Mucosa of descending colon (tissue), 3 donors: Measurements from ENCODE around the gene ERVK3-1. TPM values are rescaled to one million over a fixed set of nuclear protein-coding genes. Genes with fewer than 3 reads are reported as not detected.
A peak's percentile ranks its signal among the peaks of the same experiment; 100 is the strongest.

Source experiments
- ATAC-seq: fragments of 200-7000 bp; cut with Tn5 transposase; one replicate; pipeline ENCODE4 v1.9.1; 2020; ENCODE audit warnings: mild to moderate bottlenecking, moderate library complexity
- DNase-seq, 3 donors: peaks; one replicate each; pipeline ENCODE4 v3.0.0-alpha.2; 2020
- H3K36me3 ChIP-seq: fragments of 200-600 bp; one replicate; pipeline ENCODE4 v1.8.0; 2021; ENCODE audit warnings: low read depth, mild to moderate bottlenecking
- H3K4me1 ChIP-seq: fragments of 200-600 bp; one replicate; pipeline ENCODE4 v1.8.0; 2021; ENCODE audit warnings: low read depth, mild to moderate bottlenecking
- H3K4me3 ChIP-seq: fragments of 200-600 bp; one replicate; pipeline ENCODE4 v1.8.0; 2021; ENCODE audit warnings: mild to moderate bottlenecking
- H3K9me3 ChIP-seq: fragments of 200-600 bp; one replicate; pipeline ENCODE4 v1.8.0; 2021; ENCODE audit warnings: mild to moderate bottlenecking
- CTCF ChIP-seq: fragments of 200-600 bp; IDR thresholded peaks from one replicate; pipeline ENCODE4 v1.8.0; 2022; ENCODE audit warnings: antibody characterized with exemption, mild to moderate bottlenecking
- intact Hi-C, 2 donors: fragments of 100-400 bp; cut with DNase I in 1 of 2; cut with micrococcal nuclease in 1 of 2; formaldehyde crosslinking; loops; one replicate each; pipeline versions ENCODE4 v1.11.0 to v1.11.1; 2022; cut with DNase I, micrococcal nuclease
- total RNA-seq, 3 donors: library from RNA; stranded (reverse); fragmentation: NEBNext Ultra II Directional in 2 of 3; extraction: Animal tissue kit (Norgen Biotek cat#: 25700) in 2 of 3; gene quantifications; one replicate each; pipeline versions ENCODE4 v1.2.1 to v1.2.4, GENCODE V29; 2021 to 2023
- donor health status: DM: no; HTN: no; CAD: no; lungs with moderate emphysema.
- donor health status: DM: no; HTN: no; CAD: no.
- donor health status: DM: no; HTN: yes; CAD: no.

The ERVK3-1 gene
- total RNA-seq, 3 donors from 2014 or later: 25.0 to 31.7 (median 30.0) TPM

DNA sequence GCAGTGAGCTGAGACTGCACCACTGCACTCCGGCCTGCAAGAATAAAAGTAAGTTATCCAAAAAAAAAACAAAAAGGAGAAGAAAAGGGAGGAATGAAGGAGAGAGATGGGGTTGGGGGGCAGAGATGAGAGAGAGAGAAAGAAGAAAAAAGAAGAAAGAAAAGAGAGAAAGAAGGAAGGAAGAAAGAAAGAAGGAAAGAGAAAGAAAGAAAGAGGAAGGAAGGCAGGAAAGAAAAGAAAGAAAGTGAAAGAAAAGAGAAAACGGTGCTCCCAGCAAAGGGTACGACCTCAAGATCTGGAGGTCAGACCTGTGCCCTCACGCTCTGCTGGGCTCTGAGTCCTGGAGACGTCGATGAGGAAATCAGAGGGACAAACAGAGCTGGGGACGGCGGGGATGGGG, 44.4 kb downstream of the ERVK3-1 start:
- Histone ChIP-seq H3K4me1 (no peaks in the 10 kb centered on the region), H3K4me3 (no peak overlapping the region), H3K36me3 (no peaks in the 10 kb centered on the region), H3K9me3 (no peaks in the 10 kb centered on the region)
- no peak for TF ChIP-seq CTCF
- intact Hi-C loops: no loop called here
- DNase-seq (no peak), ATAC-seq (no peak)

DNA sequence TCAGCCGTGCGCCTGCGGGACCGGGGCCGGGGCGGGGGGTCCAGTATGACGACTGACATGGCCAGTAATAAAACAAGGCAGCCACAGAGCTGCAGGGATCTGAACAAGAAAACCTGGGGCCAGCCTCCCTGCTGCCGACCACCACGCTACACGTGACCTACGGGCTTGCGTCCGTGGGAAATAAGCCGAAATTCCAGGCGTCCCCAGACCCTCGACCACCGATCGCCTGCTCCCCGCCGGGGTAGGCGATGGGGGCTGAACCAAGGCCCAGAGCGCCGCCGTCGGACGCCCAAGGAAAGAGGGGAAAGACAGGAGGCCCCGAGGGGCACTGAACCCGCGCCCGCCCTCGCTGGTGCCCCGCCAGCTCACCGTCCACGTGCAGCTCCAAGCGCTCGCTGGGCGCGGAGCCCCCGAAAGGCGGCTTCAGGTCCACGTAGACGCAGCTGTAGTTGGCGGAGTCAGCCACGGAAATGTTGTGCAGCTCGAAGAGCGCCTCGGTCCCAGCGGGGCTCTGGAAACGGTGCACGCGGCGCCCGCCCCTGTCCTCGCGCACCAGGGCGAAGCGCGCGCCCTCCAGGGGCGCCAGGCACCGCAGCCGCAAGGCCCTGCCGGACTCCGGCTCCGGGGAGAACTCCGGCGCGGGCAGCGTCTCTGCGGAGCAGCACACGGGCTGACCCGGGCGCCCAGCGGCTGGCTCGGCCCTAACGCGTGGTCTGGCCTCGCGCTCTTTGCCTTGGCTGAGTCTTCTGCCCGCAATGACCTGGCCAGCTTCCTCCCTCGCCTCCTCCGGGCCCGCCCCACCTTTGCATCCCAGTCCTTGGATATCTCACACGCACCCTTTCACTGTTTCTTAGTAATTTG, 45.1 kb downstream of the ERVK3-1 start:
- no peak overlapping the region for H3K4me3 ChIP-seq
- intact Hi-C loops: no loop called here
- DNase-seq: no peak

DNA sequence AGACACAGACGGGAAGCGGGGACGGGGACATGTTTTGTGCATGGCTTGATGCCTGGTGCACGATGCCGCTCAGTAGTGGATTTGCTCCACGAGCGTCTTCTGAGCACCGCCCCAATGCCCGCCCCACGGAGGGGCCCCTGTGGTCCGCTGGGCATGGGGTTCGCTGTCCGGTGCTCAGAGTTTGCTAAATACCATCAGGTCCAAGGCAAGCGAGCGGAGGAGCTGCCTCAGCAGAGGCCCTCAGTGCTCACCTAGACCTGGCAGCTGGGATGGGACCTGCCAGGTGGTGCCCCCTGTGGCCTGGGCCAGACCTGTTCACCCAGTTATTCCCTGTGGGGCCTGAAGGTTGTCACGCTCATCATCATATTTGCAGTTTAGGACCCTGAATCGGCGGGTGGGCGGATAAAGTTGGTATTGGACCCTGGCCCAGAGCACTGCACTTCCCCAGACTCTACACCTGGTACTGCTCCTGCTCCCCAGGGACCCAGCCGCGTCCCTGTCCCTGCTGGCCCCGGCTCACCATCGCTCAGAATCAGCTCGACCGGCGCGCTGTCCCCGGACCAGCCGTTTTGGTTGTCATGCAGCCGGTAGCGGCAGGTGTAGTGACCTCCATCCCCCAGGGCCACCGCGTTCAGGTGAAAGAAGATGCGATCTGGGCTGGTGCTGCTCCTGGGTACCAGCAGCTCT, 45.8 kb downstream of the ERVK3-1 start:
- DNase-seq (no peak), ATAC-seq (no peak)
- no peaks in the 10 kb centered on the region for H3K4me1 ChIP-seq
- no peaks in the 10 kb centered on the region for H3K9me3 ChIP-seq
- no peaks in the 10 kb centered on the region for H3K36me3 ChIP-seq
- intact Hi-C loops: no loop called here
- no peak for TF ChIP-seq CTCF
- no peak overlapping the region for H3K4me3 ChIP-seq

More for the DNA sequence above, 45.1 kb downstream of the ERVK3-1 start:
- Histone ChIP-seq H3K4me1 (no peaks in the 10 kb centered on the region), H3K36me3 (no peaks in the 10 kb centered on the region), H3K9me3 (no peaks in the 10 kb centered on the region)
- ATAC-seq: peak; percentile 7
- TF ChIP-seq CTCF: no peak

- Histone ChIP-seq H3K36me3 (no peaks in the 10 kb centered on the region), H3K4me3 (no peak overlapping the region), H3K4me1 (no peaks in the 10 kb centered on the region), H3K9me3 (no peaks in the 10 kb centered on the region)
- no peak for ATAC-seq
- intact Hi-C loops: no loop called here
- no peak for DNase-seq
- TF ChIP-seq CTCF: no peak
Measured at GRCh38 chr19:58351558-58351878, 46.3 kb downstream of the ERVK3-1 start.

DNA sequence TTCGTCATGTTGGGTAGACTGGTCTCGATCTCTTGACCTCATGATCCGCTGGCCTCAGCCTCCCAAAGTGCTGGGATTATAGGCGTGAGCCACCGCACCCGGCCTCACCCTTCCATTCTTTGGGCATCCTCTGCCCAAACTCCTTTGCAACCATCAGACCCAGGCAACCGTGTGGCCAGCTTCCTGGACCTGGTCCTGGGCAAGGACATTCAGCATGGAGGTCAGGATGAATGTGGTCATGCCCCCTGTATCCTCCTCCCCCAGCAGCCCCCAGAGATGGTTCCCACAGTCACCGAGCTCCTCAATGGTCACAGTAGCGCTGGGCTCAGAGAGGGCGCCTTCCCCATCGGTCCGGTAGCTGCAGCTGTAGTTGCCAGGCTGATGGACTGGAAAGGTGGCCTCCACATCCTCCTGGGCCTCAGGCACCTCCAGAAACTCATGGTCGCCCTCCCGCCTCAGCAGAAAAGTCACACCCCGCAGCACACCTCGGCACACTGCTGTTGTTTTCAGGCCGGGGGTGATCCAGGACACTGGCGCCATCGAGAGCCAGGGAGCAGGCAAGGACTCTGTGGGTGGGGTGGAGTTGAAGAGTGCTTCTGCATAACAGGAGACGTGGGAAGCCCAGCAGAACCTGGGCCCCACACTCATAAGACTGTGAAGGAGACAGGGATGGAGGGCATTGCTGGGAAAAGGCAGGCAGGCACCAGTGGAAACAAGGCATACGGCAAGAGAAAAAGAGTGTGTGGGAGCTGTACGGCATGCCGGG, 47.0 kb downstream of the ERVK3-1 start:
- DNase-seq: no peak
- Histone ChIP-seq H3K4me1 (no peaks in the 10 kb centered on the region), H3K36me3 (no peaks in the 10 kb centered on the region), H3K9me3 (no peaks in the 10 kb centered on the region), H3K4me3 (no peak overlapping the region)
- intact Hi-C loops: no loop called here
- TF ChIP-seq CTCF: no peak
- ATAC-seq: no peak
